ENCODE data around the gene SARDH. TPM values are rescaled to one million over a fixed set of nuclear protein-coding genes. Genes with fewer than 3 reads are reported as not detected.

SARDH gene
- total RNA-seq, 1 experiment from 2014 or later: 5.6 TPM

DNA sequence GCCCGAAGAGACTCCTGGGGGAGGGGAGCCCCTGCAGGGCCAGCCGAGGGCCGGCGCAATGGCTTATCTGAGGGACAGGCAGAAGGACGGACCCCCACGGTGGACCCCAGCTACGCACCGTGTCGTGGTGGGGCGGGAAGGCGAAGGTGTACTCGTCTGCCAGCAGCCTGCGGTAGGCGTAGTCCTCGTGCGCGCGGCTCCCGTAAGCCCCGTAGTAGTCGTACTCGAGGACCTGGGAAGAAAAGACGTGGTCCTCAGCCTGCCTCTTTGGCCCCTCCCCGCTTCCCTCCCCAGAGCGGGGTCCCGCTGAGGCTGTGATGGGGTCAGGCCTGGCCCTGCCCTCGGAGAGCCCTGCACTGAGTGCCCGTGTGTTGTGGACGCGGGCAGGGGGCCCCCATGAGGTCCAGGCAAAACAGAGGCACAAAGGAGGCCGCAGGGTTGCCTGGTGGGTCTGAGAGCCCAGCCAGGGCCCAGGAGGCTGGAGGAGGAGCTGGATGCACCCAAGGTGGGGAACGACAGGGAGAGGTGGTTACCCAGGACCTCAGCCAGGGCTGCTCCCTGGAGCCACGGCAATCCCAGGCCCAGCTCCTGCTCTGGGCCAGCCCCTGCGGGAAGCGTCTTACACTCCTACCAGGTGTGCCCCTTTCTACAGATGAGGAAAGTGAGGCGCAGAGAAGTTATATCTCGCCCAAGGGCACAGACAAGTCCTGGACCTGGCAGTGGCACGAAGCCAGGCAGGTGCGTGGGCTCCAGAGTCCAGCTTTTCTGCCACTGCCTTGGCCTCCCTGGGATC lies 35.2 kb downstream of the SARDH start:
- no peak overlapping the region for H3K27ac ChIP-seq (ENCODE audit: low read depth, low read length)
- H2AFZ ChIP-seq (ENCODE audit: low read depth, low read length, poor library complexity, severe bottlenecking): no peak overlapping the region
- DNase-seq (ENCODE audit: low read depth, low spot score) (no peak), ATAC-seq (no peak)
- no peak overlapping the region for H3K4me2 ChIP-seq (ENCODE audit: low read length)
- CTCF ChIA-PET: no interaction called here
- no peaks in the 10 kb centered on the region for H3K36me3 ChIP-seq (ENCODE audit: control insufficient read depth in 1 of 2, insufficient read depth in 2 of 2, low read length in 2 of 2)
- H3K79me2 ChIP-seq (ENCODE audit: insufficient read depth, low read length): no peaks in the 10 kb centered on the region
- H3K4me3 ChIP-seq (replicated peaks in 1 of 2; ENCODE audit: low read depth in 1 of 2, low read length in 2 of 2): no peak overlapping the region
- no peaks in the 10 kb centered on the region for H3K9me3 ChIP-seq (ENCODE audit: control insufficient read depth in 1 of 2, insufficient read depth in 1 of 2, low read depth in 1 of 2, low read length in 2 of 2)
- BruUV-seq (replicated peaks): no TSS peak
- RAD21 ChIA-PET (ENCODE audit: low non-redundant PET in 1 of 2, low total read pairs in 2 of 2, uncharacterized antibody in 2 of 2, unreplicated experiment in 2 of 2): no interaction called here
- H3K27me3 ChIP-seq (ENCODE audit: insufficient read depth, low read length): no peaks in the 10 kb centered on the region
- H3K9ac ChIP-seq (ENCODE audit: low read length): no peak overlapping the region
- intact Hi-C loops (cut with micrococcal nuclease): no loop called here
- no peaks in the 10 kb centered on the region for H3K9me2 ChIP-seq (ENCODE audit: insufficient read depth)
- no peaks in the 10 kb centered on the region for H4K20me1 ChIP-seq (ENCODE audit: insufficient read depth)
- TF ChIP-seq EZH2phosphoT487 (IDR thresholded peaks at IDR 0.05; ENCODE audit: borderline replicate concordance) (no peak), POLR2A (IDR thresholded peaks at IDR 0.05; ENCODE audit: borderline replicate concordance, extremely low read depth, insufficient read depth, insufficient read length) (no peak), FOSL1 (IDR thresholded peaks at IDR 0.05; ENCODE audit: low read depth) (no peak), POLR2AphosphoS5 (IDR thresholded peaks at IDR 0.05; ENCODE audit: low read depth, low read length) (no peak), ZFX (IDR thresholded peaks at IDR 0.05) (no peak), SP1 (IDR thresholded peaks at IDR 0.05; ENCODE audit: low read depth) (no peak), EGR1 (IDR thresholded peaks at IDR 0.05; ENCODE audit: low read depth) (no peak), JUND (IDR thresholded peaks at IDR 0.05) (no peak), SIN3A (IDR thresholded peaks at IDR 0.05; ENCODE audit: low read depth) (no peak), EZH2 (IDR thresholded peaks at IDR 0.05) (no peak), ZNF274 (IDR thresholded peaks at IDR 0.05; ENCODE audit: low read depth, low read length) (no peak), RAD21 (IDR thresholded peaks at IDR 0.05; ENCODE audit: low read depth) (no peak), ELF1 (IDR thresholded peaks at IDR 0.05; ENCODE audit: borderline replicate concordance, low read depth) (no peak)
- TF ChIP-seq, protein P1, sequence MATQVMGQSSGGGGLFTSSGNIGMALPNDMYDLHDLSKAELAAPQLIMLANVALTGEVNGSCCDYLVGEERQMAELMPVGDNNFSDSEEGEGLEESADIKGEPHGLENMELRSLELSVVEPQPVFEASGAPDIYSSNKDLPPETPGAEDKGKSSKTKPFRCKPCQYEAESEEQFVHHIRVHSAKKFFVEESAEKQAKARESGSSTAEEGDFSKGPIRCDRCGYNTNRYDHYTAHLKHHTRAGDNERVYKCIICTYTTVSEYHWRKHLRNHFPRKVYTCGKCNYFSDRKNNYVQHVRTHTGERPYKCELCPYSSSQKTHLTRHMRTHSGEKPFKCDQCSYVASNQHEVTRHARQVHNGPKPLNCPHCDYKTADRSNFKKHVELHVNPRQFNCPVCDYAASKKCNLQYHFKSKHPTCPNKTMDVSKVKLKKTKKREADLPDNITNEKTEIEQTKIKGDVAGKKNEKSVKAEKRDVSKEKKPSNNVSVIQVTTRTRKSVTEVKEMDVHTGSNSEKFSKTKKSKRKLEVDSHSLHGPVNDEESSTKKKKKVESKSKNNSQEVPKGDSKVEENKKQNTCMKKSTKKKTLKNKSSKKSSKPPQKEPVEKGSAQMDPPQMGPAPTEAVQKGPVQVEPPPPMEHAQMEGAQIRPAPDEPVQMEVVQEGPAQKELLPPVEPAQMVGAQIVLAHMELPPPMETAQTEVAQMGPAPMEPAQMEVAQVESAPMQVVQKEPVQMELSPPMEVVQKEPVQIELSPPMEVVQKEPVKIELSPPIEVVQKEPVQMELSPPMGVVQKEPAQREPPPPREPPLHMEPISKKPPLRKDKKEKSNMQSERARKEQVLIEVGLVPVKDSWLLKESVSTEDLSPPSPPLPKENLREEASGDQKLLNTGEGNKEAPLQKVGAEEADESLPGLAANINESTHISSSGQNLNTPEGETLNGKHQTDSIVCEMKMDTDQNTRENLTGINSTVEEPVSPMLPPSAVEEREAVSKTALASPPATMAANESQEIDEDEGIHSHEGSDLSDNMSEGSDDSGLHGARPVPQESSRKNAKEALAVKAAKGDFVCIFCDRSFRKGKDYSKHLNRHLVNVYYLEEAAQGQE (IDR thresholded peaks at IDR 0.05; ENCODE audit: low read depth): no peak
- TF ChIP-seq, protein P2, sequence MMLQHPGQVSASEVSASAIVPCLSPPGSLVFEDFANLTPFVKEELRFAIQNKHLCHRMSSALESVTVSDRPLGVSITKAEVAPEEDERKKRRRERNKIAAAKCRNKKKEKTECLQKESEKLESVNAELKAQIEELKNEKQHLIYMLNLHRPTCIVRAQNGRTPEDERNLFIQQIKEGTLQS (IDR thresholded peaks at IDR 0.05): no peak
- TF ChIP-seq, protein P3, sequence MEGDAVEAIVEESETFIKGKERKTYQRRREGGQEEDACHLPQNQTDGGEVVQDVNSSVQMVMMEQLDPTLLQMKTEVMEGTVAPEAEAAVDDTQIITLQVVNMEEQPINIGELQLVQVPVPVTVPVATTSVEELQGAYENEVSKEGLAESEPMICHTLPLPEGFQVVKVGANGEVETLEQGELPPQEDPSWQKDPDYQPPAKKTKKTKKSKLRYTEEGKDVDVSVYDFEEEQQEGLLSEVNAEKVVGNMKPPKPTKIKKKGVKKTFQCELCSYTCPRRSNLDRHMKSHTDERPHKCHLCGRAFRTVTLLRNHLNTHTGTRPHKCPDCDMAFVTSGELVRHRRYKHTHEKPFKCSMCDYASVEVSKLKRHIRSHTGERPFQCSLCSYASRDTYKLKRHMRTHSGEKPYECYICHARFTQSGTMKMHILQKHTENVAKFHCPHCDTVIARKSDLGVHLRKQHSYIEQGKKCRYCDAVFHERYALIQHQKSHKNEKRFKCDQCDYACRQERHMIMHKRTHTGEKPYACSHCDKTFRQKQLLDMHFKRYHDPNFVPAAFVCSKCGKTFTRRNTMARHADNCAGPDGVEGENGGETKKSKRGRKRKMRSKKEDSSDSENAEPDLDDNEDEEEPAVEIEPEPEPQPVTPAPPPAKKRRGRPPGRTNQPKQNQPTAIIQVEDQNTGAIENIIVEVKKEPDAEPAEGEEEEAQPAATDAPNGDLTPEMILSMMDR (IDR thresholded peaks at IDR 0.05 in 2 of 3, conservative IDR thresholded peaks at IDR 0.05 in 1 of 3; ENCODE audit: borderline replicate concordance in 1 of 3, insufficient read depth in 1 of 3, low read depth in 2 of 3, low read length in 2 of 3): no peak
- TF ChIP-seq, protein P4, sequence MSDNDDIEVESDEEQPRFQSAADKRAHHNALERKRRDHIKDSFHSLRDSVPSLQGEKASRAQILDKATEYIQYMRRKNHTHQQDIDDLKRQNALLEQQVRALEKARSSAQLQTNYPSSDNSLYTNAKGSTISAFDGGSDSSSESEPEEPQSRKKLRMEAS (IDR thresholded peaks at IDR 0.05): no peak
- TF ChIP-seq, protein P5, sequence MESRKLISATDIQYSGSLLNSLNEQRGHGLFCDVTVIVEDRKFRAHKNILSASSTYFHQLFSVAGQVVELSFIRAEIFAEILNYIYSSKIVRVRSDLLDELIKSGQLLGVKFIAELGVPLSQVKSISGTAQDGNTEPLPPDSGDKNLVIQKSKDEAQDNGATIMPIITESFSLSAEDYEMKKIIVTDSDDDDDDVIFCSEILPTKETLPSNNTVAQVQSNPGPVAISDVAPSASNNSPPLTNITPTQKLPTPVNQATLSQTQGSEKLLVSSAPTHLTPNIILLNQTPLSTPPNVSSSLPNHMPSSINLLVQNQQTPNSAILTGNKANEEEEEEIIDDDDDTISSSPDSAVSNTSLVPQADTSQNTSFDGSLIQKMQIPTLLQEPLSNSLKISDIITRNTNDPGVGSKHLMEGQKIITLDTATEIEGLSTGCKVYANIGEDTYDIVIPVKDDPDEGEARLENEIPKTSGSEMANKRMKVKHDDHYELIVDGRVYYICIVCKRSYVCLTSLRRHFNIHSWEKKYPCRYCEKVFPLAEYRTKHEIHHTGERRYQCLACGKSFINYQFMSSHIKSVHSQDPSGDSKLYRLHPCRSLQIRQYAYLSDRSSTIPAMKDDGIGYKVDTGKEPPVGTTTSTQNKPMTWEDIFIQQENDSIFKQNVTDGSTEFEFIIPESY (IDR thresholded peaks at IDR 0.05; ENCODE audit: extremely low read depth, insufficient replicate concordance, low read length): no peak
- POLR2A ChIA-PET: no interaction called here
- H3K4me1 ChIP-seq (ENCODE audit: control insufficient read depth in 1 of 2, insufficient read depth in 2 of 2, low read length in 2 of 2): no peaks in the 10 kb centered on the region

Measured in HCT116 (cell line).